HG02885 (cell line): ENCODE measurements around the gene RCN1.

Source experiments
- ATAC-seq: cut with Tn5 transposase; IDR thresholded peaks from one replicate; pipeline ENCODE4 v1.9.1; 2021; ENCODE audit warnings: mild to moderate bottlenecking; ENCODE audit not compliant: unreplicated experiment, poor library complexity

The RCN1 gene

GRCh38 chr11:32149748-32150147 lies 58.9 kb downstream of the RCN1 start:
- ATAC-seq: no peak

- no peak for ATAC-seq
Observed at GRCh38 chr11:32151027-32151426, 60.2 kb downstream of the RCN1 start.

GRCh38 chr11:32152216-32152615 lies 61.3 kb downstream of the RCN1 start:
- no peak for ATAC-seq

GRCh38 chr11:32152821-32153220 lies 61.9 kb downstream of the RCN1 start:
- no peak for ATAC-seq

GRCh38 chr11:32153747-32154146 lies 62.9 kb downstream of the RCN1 start:
- peak; percentile 41 for ATAC-seq

GRCh38 chr11:32154275-32154674 lies 63.4 kb downstream of the RCN1 start:
- peak; percentile 45 for ATAC-seq
